H1 (cell line): ENCODE data around the gene AGPAT4. TPM values are rescaled to one million over a fixed set of nuclear protein-coding genes. Genes with fewer than 3 reads are reported as not detected.

Experiments
- CTCF ChIA-PET: fragments of 300-600 bp; sonication (Branson Sonifier 250); formaldehyde crosslinking; loops from one replicate; lab custom pipeline; 2021; ENCODE audit not compliant: partially characterized antibody; lab: Charles Lee
- POLR2A ChIA-PET: fragments of 300-600 bp; sonication (Branson Sonifier 250); formaldehyde crosslinking; loops from one replicate; lab custom pipeline; 2021; ENCODE audit warnings: inconsistent platforms; ENCODE audit not compliant: partially characterized antibody; lab: Charles Lee
- DNase-seq, 2 experiments: peaks; one replicate each; pipeline versions ENCODE4 v3.0.0 to v3.0.0-alpha.2; 2010 to 2022; ENCODE audit warnings: low spot score in 2 of 2, low read depth in 1 of 2, mixed read lengths in 1 of 2
- FAIRE-seq: peaks from 2 replicates; lab custom pipeline; 2011; peaks lifted over from hg19 to GRCh38; lab: Jason Lieb, UNC
- H2AFZ ChIP-seq: 2 replicates; pipeline ENCODE4 v1.8.1; 2012; ENCODE audit warnings: low read length, inconsistent platforms
- H2AK5ac ChIP-seq: 2 replicates; pipeline ENCODE4 v1.6.1; 2013; ENCODE audit warnings: low read depth, low read length
- H2BK120ac ChIP-seq: replicated peaks from 2 replicates; pipeline ENCODE3; 2013; ENCODE audit warnings: low read depth, low read length, inconsistent platforms
- H2BK12ac ChIP-seq: 2 replicates; pipeline ENCODE4 v1.6.1; 2013; ENCODE audit warnings: low read depth, low read length
- H2BK15ac ChIP-seq: 2 replicates; pipeline ENCODE4 v1.6.1; 2013; ENCODE audit warnings: low read length
- H2BK20ac ChIP-seq: 2 replicates; pipeline ENCODE4 v1.6.1; 2013; ENCODE audit warnings: low read length
- H2BK5ac ChIP-seq: 2 replicates; pipeline ENCODE4 v1.6.1; 2013; ENCODE audit warnings: low read depth, low read length
- H3K14ac ChIP-seq: 2 replicates; pipeline ENCODE4 v1.6.1; 2013; ENCODE audit warnings: inconsistent platforms; ENCODE audit not compliant: insufficient read length
- H3K18ac ChIP-seq: 2 replicates; pipeline ENCODE4 v1.6.1; 2013; ENCODE audit warnings: low read length; ENCODE audit errors: extremely low read depth
- H3K23ac ChIP-seq: 2 replicates; pipeline ENCODE4 v1.6.1; 2013; ENCODE audit warnings: inconsistent platforms; ENCODE audit not compliant: insufficient read length
- H3K23me2 ChIP-seq: 2 replicates; pipeline ENCODE4 v1.6.1; 2013; ENCODE audit warnings: low read depth, low read length
- H3K27ac ChIP-seq: 2 replicates; pipeline ENCODE4 v1.6.1; 2011; ENCODE audit warnings: low read depth, low read length, inconsistent platforms
- H3K27me3 ChIP-seq, 4 experiments: replicated peaks in 1 of 4; 1 replicate in 1 of 4; 2 replicates in 3 of 4; pipeline versions ENCODE4 v1.6.1 to v1.8.1; 2011 to 2013; ENCODE audit warnings: low read length in 3 of 4, mild to moderate bottlenecking in 3 of 4, inconsistent platforms in 2 of 4, mixed read lengths in 2 of 4, moderate library complexity in 1 of 4; ENCODE audit not compliant: control insufficient read depth in 3 of 4, insufficient read depth in 3 of 4; ENCODE audit errors: extremely low read depth in 1 of 4
- H3K36me3 ChIP-seq, 4 experiments: 2 replicates each; pipeline versions ENCODE4 v1.6.1 to v1.8.1; 2011 to 2013; ENCODE audit warnings: mild to moderate bottlenecking in 4 of 4, low read length in 3 of 4, moderate library complexity in 2 of 4, control low read depth in 1 of 4, inconsistent platforms in 1 of 4; ENCODE audit not compliant: insufficient read depth in 4 of 4, control insufficient read depth in 2 of 4
- H3K4ac ChIP-seq: replicated peaks from 2 replicates; pipeline ENCODE3; 2013; ENCODE audit warnings: low read length, low read depth, mixed read lengths, inconsistent platforms; ENCODE audit not compliant: insufficient read length
- H3K4me1 ChIP-seq, 4 experiments: replicated peaks in 1 of 4; 1 replicate in 1 of 4; 2 replicates in 3 of 4; pipeline versions ENCODE4 v1.6.1 to v1.8.1; 2011 to 2013; ENCODE audit warnings: low read length in 3 of 4, inconsistent platforms in 2 of 4, mixed read lengths in 1 of 4; ENCODE audit not compliant: insufficient read depth in 4 of 4, control insufficient read depth in 3 of 4
- H3K4me2 ChIP-seq, 2 experiments: 2 replicates each; pipeline versions ENCODE4 v1.6.1 to v1.8.1; 2011 to 2013; ENCODE audit warnings: low read depth in 2 of 2, low read length in 2 of 2, control low read depth in 1 of 2, inconsistent platforms in 1 of 2, mild to moderate bottlenecking in 1 of 2; ENCODE audit not compliant: insufficient read depth in 1 of 2
- H3K4me3 ChIP-seq, 4 experiments: fragments of 200-600, 300-600 bp in 1 of 4; sonication (generic), shearing (Covaris generic), sonication (Bioruptor Twin) in 1 of 4; 2 replicates each; pipeline versions ENCODE4 v1.5.1 to v1.8.1; 2011 to 2016; ENCODE audit warnings: low read length in 4 of 4, low read depth in 3 of 4, control low read depth in 2 of 4, inconsistent platforms in 2 of 4, mild to moderate bottlenecking in 2 of 4, mixed read lengths in 1 of 4, moderate library complexity in 1 of 4; ENCODE audit not compliant: insufficient read depth in 2 of 4; ENCODE audit errors: extremely low read depth in 1 of 4
- H3K56ac ChIP-seq: replicated peaks from 2 replicates; pipeline ENCODE3; 2013; ENCODE audit warnings: low read depth, mild to moderate bottlenecking, mixed read lengths, low read length, inconsistent platforms; ENCODE audit not compliant: insufficient read length
- H3K79me1 ChIP-seq: 2 replicates; pipeline ENCODE4 v1.6.1; 2013; ENCODE audit warnings: low read depth, low read length, control low read depth
- H3K79me2 ChIP-seq, 2 experiments: 2 replicates each; pipeline versions ENCODE4 v1.6.1 to v1.8.1; 2012 to 2013; ENCODE audit warnings: low read length in 2 of 2, mild to moderate bottlenecking in 2 of 2, inconsistent platforms in 1 of 2; ENCODE audit not compliant: insufficient read depth in 2 of 2, control insufficient read depth in 1 of 2
- H3K9ac ChIP-seq, 4 experiments: replicated peaks in 1 of 4; 1 replicate in 1 of 4; 2 replicates in 3 of 4; pipeline versions ENCODE4 v1.6.1 to v1.8.1; 2011 to 2013; ENCODE audit warnings: low read depth in 3 of 4, low read length in 3 of 4, control low read depth in 2 of 4, mild to moderate bottlenecking in 2 of 4, moderate library complexity in 2 of 4, inconsistent platforms in 1 of 4; ENCODE audit errors: extremely low read depth in 1 of 4
- H3K9me3 ChIP-seq, 2 experiments: 2 replicates each; pipeline versions ENCODE4 v1.6.1 to v1.8.1; 2012 to 2013; ENCODE audit warnings: mild to moderate bottlenecking in 2 of 2, moderate library complexity in 2 of 2, control low read depth in 1 of 2, inconsistent platforms in 1 of 2, low read depth in 1 of 2, low read length in 1 of 2, mixed read lengths in 1 of 2; ENCODE audit not compliant: insufficient read depth in 2 of 2
- H4K20me1 ChIP-seq, 2 experiments: replicated peaks in 1 of 2; 2 replicates each; pipeline versions ENCODE3 to v1.8.1; 2011 to 2013; ENCODE audit warnings: inconsistent platforms in 2 of 2, low read length in 2 of 2, mild to moderate bottlenecking in 1 of 2; ENCODE audit not compliant: insufficient read depth in 2 of 2, control insufficient read depth in 1 of 2
- H4K5ac ChIP-seq: 2 replicates; pipeline ENCODE4 v1.6.1; 2013; ENCODE audit warnings: low read length, low read depth, mixed read lengths, inconsistent platforms; ENCODE audit not compliant: insufficient read length
- H4K8ac ChIP-seq: 2 replicates; pipeline ENCODE4 v1.8.0; 2013; ENCODE audit warnings: mild to moderate bottlenecking, moderate library complexity, low read length, inconsistent platforms; ENCODE audit not compliant: insufficient read depth; ENCODE audit errors: extremely low read depth
- H4K91ac ChIP-seq: replicated peaks from 2 replicates; pipeline ENCODE3; 2013; ENCODE audit warnings: low read length, mixed read lengths, inconsistent platforms; ENCODE audit not compliant: insufficient read length
- ATF2 ChIP-seq: IDR thresholded peaks from 2 replicates; pipeline ENCODE4 v1.6.1; 2012; ENCODE audit warnings: low read length, inconsistent platforms
- BACH1 ChIP-seq: IDR thresholded peaks from 2 replicates; pipeline ENCODE4 v1.6.1; 2012; ENCODE audit warnings: low read length, improper control_type of control experiment
- CTBP2 ChIP-seq: IDR thresholded peaks from 2 replicates; pipeline ENCODE4 v1.7.0; 2011; ENCODE audit warnings: borderline replicate concordance, mild to moderate bottlenecking, moderate library complexity, mixed read lengths, low read length; ENCODE audit not compliant: insufficient read depth, insufficient read length
- CTCF ChIP-seq, 3 experiments: IDR thresholded peaks; 1 replicate in 2 of 3; 2 replicates in 1 of 3; pipeline versions ENCODE4 v1.5.1 to v1.6.1; 2011; ENCODE audit warnings: low read length in 3 of 3, mild to moderate bottlenecking in 3 of 3, inconsistent platforms in 2 of 3, low read depth in 1 of 3, moderate library complexity in 1 of 3; ENCODE audit not compliant: insufficient read depth in 1 of 3; ENCODE audit errors: control extremely low read depth in 1 of 3
- MAFK ChIP-seq: IDR thresholded peaks from 2 replicates; pipeline ENCODE4 v1.6.1; 2012; ENCODE audit warnings: low read depth, mild to moderate bottlenecking, improper control_type of control experiment, low read length
- RFX5 ChIP-seq: IDR thresholded peaks from 2 replicates; pipeline ENCODE4 v1.6.1; 2011; ENCODE audit warnings: low read depth, low read length, improper control_type of control experiment, borderline replicate concordance
- RNF2 ChIP-seq: fragments of 200-900, 300-1000 bp; sonication (generic); IDR thresholded peaks from 2 replicates; pipeline ENCODE4 v1.7.1; 2016; ENCODE audit warnings: borderline replicate concordance, low read depth, mild to moderate bottlenecking, antibody characterized with exemption, low read length; ENCODE audit not compliant: poor library complexity, severe bottlenecking; ENCODE audit errors: missing control alignments
- RXRA ChIP-seq: IDR thresholded peaks from 2 replicates; pipeline ENCODE4 v1.6.1; 2011; ENCODE audit warnings: low read depth, mild to moderate bottlenecking, low read length, moderate library complexity; ENCODE audit not compliant: insufficient read depth
- SRF ChIP-seq: IDR thresholded peaks from 2 replicates; pipeline ENCODE4 v1.6.1; 2011; ENCODE audit warnings: mild to moderate bottlenecking, low read depth, low read length, moderate library complexity
- WGBS, 2 experiments: shearing (Covaris generic) in 1 of 2; methylation state at CpG; one replicate each; pipeline versions ENCODE4 v1.1.6 to v1.1.7; 2013 to 2015; ENCODE audit warnings: low lambda C conversion rate in 2 of 2, mixed read lengths in 2 of 2, inconsistent platforms in 1 of 2, low coverage in 1 of 2, missing lambda C conversion rate in 1 of 2; ENCODE audit not compliant: insufficient replicate concordance in 2 of 2, insufficient coverage in 1 of 2, insufficient read length in 1 of 2; ENCODE audit errors: extremely low coverage in 1 of 2, missing lambda C conversion rate in 1 of 2; 5-methylcytosine and 5-hydroxymethylcytosine counted together
- polyA plus RNA-seq, 7 experiments: library from polyadenylated mRNA; depleted of rRNA in 3 of 7; stranded (reverse) in 5 of 7; unstranded in 2 of 7; fragments of >200 nt in 5 of 7; fragments of 200-250 nt in 2 of 7; gene quantifications; 1 replicate in 5 of 7; 2 replicates in 1 of 7; 4 replicates in 1 of 7; pipeline versions ENCODE4 v1.2.1 to v1.2.3, GENCODE V29; 2011 to 2013; ENCODE audit warnings: missing spikeins in 2 of 7, mixed read lengths in 2 of 7
- total RNA-seq: library from RNA; stranded (reverse); fragmentation: NEBNext Ultra II Directional; extraction: Animal tissue kit (Norgen Biotek cat#: 25700); gene quantifications from 2 replicates; pipeline ENCODE4 v1.2.1, GENCODE V29; 2021

Gene AGPAT4
- total and polyA plus RNA-seq, 2 of the 8 experiments (the other 6 are each of a cell fraction or from before 2014, with no cell fraction given) = 13.5 to 23.8 TPM

GRCh38 chr6:161140554-161140875 is 133.3 kb downstream of the AGPAT4 start:
- Histone ChIP-seq H2BK120ac (no peak overlapping the region), H4K91ac (no peak overlapping the region), H3K23me2 (no peaks in the 10 kb centered on the region), H4K5ac (no peak overlapping the region), H3K9ac (no peak overlapping the region), H3K23ac (no peak overlapping the region), H3K79me1 (no peaks in the 10 kb centered on the region), H2BK12ac (no peak overlapping the region), H3K14ac (no peak overlapping the region), H3K79me2 (no peaks in the 10 kb centered on the region), H3K18ac (no peak overlapping the region), H3K4me3 (no peak overlapping the region), H2AFZ (no peak overlapping the region), H3K4ac (no peak overlapping the region), H3K4me2 (no peak overlapping the region), H2BK15ac (no peak overlapping the region), H3K36me3 (peaks cover 0 to 16% (median 7%) of the 10 kb centered on the region in 4 experiments; a peak in 4 of 8 replicates), H4K8ac (no peak overlapping the region), H2AK5ac (no peak overlapping the region), H3K56ac (no peak overlapping the region), H2BK20ac (no peak overlapping the region), H3K27ac (no peak overlapping the region), H3K27me3 (no peaks in the 10 kb centered on the region), H4K20me1 (peaks cover 0 to 5% of the 10 kb centered on the region in 2 experiments), H2BK5ac (no peak overlapping the region), H3K9me3 (no peaks in the 10 kb centered on the region), H3K4me1 (no peaks in the 10 kb centered on the region; a peak in 1 of 7 replicates)
- DNase-seq = peak in 1 of 2 experiments; percentile 45
- WGBS, 2 experiments = 87% methylated on average over 10 of the region's 10 CpGs; no CpG with 5 or more reads in 1 of the 2 experiments
- no peak for FAIRE-seq
- CTCF ChIA-PET = interaction anchor here (0.7 to 5.0 kb wide), 11 partner anchors 10 to 233 kb away, joined by 3 to 77 read pairs (median 4); no protein-coding TSS in a partner anchor
- POLR2A ChIA-PET = no interaction called here
- TF ChIP-seq CTCF (IDR thresholded peaks at IDR 0.05; ENCODE audit: control extremely low read depth in 1 of 3, insufficient read depth in 1 of 3, low read depth in 1 of 3, low read length in 3 of 3) = no peak
- TF ChIP-seq SRF = no peak
- no peak for TF ChIP-seq ATF2
- no peak for TF ChIP-seq RNF2
- TF ChIP-seq RXRA = no peak
- TF ChIP-seq RFX5 = no peak
- TF ChIP-seq MAFK = no peak
- no peak for TF ChIP-seq CTBP2
- no peak for TF ChIP-seq BACH1
